Hepatocyte (in vitro differentiated cells): ENCODE measurements around the gene TANC1. TPM values are rescaled to one million over a fixed set of nuclear protein-coding genes. Genes with fewer than 3 reads are reported as not detected.

Experiments used
- DNase-seq: peaks from one replicate; pipeline ENCODE4 v3.0.0-alpha.2; 2016; ENCODE audit warnings: low spot score
- H2AFZ ChIP-seq: fragments of 200-600 bp; sonication (generic); 2 replicates; pipeline ENCODE4 v1.6.0; 2016; ENCODE audit warnings: antibody characterized with exemption, mild to moderate bottlenecking
- H3K27ac ChIP-seq: fragments of 200-600 bp; sonication (generic); 2 replicates; pipeline ENCODE4 v1.5.1; 2016; ENCODE audit warnings: mild to moderate bottlenecking
- H3K27me3 ChIP-seq: fragments of 200-600 bp; sonication (generic); 2 replicates; pipeline ENCODE4 v1.6.1; 2016
- H3K36me3 ChIP-seq: fragments of 200-600 bp; sonication (generic); replicated peaks from 2 replicates; pipeline ENCODE4 v1.5.1; 2016; ENCODE audit warnings: low read depth; ENCODE audit not compliant: insufficient read depth
- H3K4me1 ChIP-seq: fragments of 200-600 bp; sonication (generic); 2 replicates; pipeline ENCODE4 v1.5.1; 2016; ENCODE audit warnings: mild to moderate bottlenecking, moderate library complexity; ENCODE audit not compliant: insufficient read depth
- H3K4me2 ChIP-seq: fragments of 200-600 bp; sonication (generic); 2 replicates; pipeline ENCODE4 v1.6.0; 2016
- H3K4me3 ChIP-seq: fragments of 200-600 bp; sonication (generic); 2 replicates; pipeline ENCODE4 v1.5.1; 2016; ENCODE audit warnings: mild to moderate bottlenecking
- H3K79me2 ChIP-seq: fragments of 200-600 bp; sonication (generic); 2 replicates; pipeline ENCODE4 v1.6.0; 2017; ENCODE audit warnings: mild to moderate bottlenecking
- H3K9me2 ChIP-seq: fragments of 200-600 bp; sonication (generic); replicated peaks from 2 replicates; pipeline ENCODE4 v1.6.0; 2017; ENCODE audit warnings: mild to moderate bottlenecking; ENCODE audit not compliant: insufficient read depth
- H3K9me3 ChIP-seq: fragments of 200-600 bp; sonication (generic); 2 replicates; pipeline ENCODE4 v1.5.1; 2016; ENCODE audit warnings: low read depth, mild to moderate bottlenecking
- H4K20me1 ChIP-seq: fragments of 200-600 bp; sonication (generic); 2 replicates; pipeline ENCODE4 v1.6.0; 2016; ENCODE audit warnings: mild to moderate bottlenecking; ENCODE audit not compliant: insufficient read depth, poor library complexity, severe bottlenecking
- CTCF ChIP-seq: fragments of 200-600 bp; sonication (generic); IDR thresholded peaks from 2 replicates; pipeline ENCODE4 v1.5.1; 2016; ENCODE audit warnings: antibody characterized with exemption, mild to moderate bottlenecking; ENCODE audit not compliant: poor library complexity
- EZH2 ChIP-seq: fragments of 200-600 bp; sonication (generic); IDR thresholded peaks from 2 replicates; pipeline ENCODE4 v1.6.1; 2016; ENCODE audit warnings: antibody characterized with exemption, mild to moderate bottlenecking, borderline replicate concordance
- EZH2phosphoT487 ChIP-seq: fragments of 200-600 bp; sonication (generic); IDR thresholded peaks from one replicate; pipeline ENCODE4 v1.6.1; 2018; ENCODE audit warnings: antibody characterized with exemption, mild to moderate bottlenecking, low read depth, moderate library complexity; ENCODE audit not compliant: unreplicated experiment, severe bottlenecking
- WGBS: methylation state at CpG from one replicate; pipeline ENCODE4 v1.1.6; 2016; ENCODE audit warnings: low lambda C conversion rate; ENCODE audit errors: missing lambda C conversion rate; 5-methylcytosine and 5-hydroxymethylcytosine counted together
- polyA plus RNA-seq: library from polyadenylated mRNA; unstranded; fragments of >200 nt; fragmentation: Nextera tagmentation; extraction: Ambion mirVana; gene quantifications from 2 replicates; pipeline ENCODE4 v1.2.1, GENCODE V29; 2016
- total RNA-seq: library from RNA; depleted of rRNA; stranded (reverse); fragments of >200 nt; gene quantifications from 2 replicates; pipeline ENCODE4 v1.2.3, GENCODE V29; 2014

The TANC1 gene
- total and polyA plus RNA-seq, 2 experiments from 2014 or later, result 8.3 to 18.5 TPM

GRCh38 chr2:159213296-159213695 is 244.9 kb downstream of the TANC1 start:
- DNase-seq, result no peak
- Histone ChIP-seq H3K36me3 (no peaks in the 10 kb centered on the region), H2AFZ (no peak overlapping the region), H3K4me2 (no peak overlapping the region), H3K9me2 (no peaks in the 10 kb centered on the region), H3K79me2 (no peaks in the 10 kb centered on the region), H3K27me3 (no peaks in the 10 kb centered on the region), H3K4me3 (no peak overlapping the region), H3K4me1 (peaks cover 5% of the 10 kb centered on the region), H4K20me1 (no peaks in the 10 kb centered on the region), H3K9me3 (no peaks in the 10 kb centered on the region), H3K27ac (no peak overlapping the region)
- TF ChIP-seq CTCF, result no peak
- no peak for TF ChIP-seq EZH2phosphoT487
- no peak for TF ChIP-seq EZH2
- WGBS, result 87% methylated on average over 5 of the region's 5 CpGs

- Histone ChIP-seq H4K20me1 (no peaks in the 10 kb centered on the region), H3K9me2 (no peaks in the 10 kb centered on the region), H3K36me3 (no peaks in the 10 kb centered on the region), H3K4me1 (peaks cover 5% of the 10 kb centered on the region), H3K27me3 (no peaks in the 10 kb centered on the region), H3K9me3 (no peaks in the 10 kb centered on the region), H3K4me2 (no peak overlapping the region), H2AFZ (no peak overlapping the region), H3K27ac (no peak overlapping the region), H3K4me3 (no peak overlapping the region), H3K79me2 (no peaks in the 10 kb centered on the region)
- 96% methylated on average over 3 of the region's 3 CpGs for WGBS
- TF ChIP-seq EZH2phosphoT487 (no peak), CTCF (no peak), EZH2 (no peak)
- no peak for DNase-seq
These were observed 246.0 kb downstream of the TANC1 start for GRCh38 chr2:159214325-159214865.

- Histone ChIP-seq H3K4me2 (no peak overlapping the region), H3K9me3 (no peaks in the 10 kb centered on the region), H3K79me2 (no peaks in the 10 kb centered on the region), H3K27ac (no peak overlapping the region), H3K4me1 (peaks cover 5% of the 10 kb centered on the region), H3K27me3 (no peaks in the 10 kb centered on the region), H4K20me1 (no peaks in the 10 kb centered on the region), H3K9me2 (no peaks in the 10 kb centered on the region), H3K4me3 (no peak overlapping the region), H2AFZ (no peak overlapping the region), H3K36me3 (no peaks in the 10 kb centered on the region)
- TF ChIP-seq CTCF, result no peak
- no peak for TF ChIP-seq EZH2
- no peak for TF ChIP-seq EZH2phosphoT487
- no peak for DNase-seq
- 96% methylated on average over 7 of the region's 7 CpGs for WGBS
These were observed 246.7 kb downstream of the TANC1 start for GRCh38 chr2:159215116-159215515.
